Subcutaneous abdominal adipose tissue (tissue), 5 donors: ENCODE measurements around the gene GATAD2A.

Source experiments
- H3K27ac ChIP-seq: one replicate; pipeline ENCODE4 v1.7.0; 2013; ENCODE audit warnings: low read depth, mild to moderate bottlenecking, inconsistent platforms, low read length, moderate library complexity
- H3K27me3 ChIP-seq, 5 donors: one replicate each; pipeline ENCODE4 v1.7.0; 2013; ENCODE audit warnings: low read length in 5 of 5, inconsistent platforms in 1 of 5; ENCODE audit not compliant: control insufficient read depth in 5 of 5, insufficient read depth in 4 of 5
- H3K36me3 ChIP-seq, 5 donors: one replicate each; pipeline ENCODE4 v1.7.0; 2013; ENCODE audit warnings: low read length in 5 of 5; ENCODE audit not compliant: control insufficient read depth in 5 of 5, insufficient read depth in 5 of 5
- H3K4me1 ChIP-seq, 5 donors: one replicate each; pipeline ENCODE4 v1.7.0; 2013; ENCODE audit warnings: low read length in 5 of 5, mild to moderate bottlenecking in 3 of 5, moderate library complexity in 1 of 5; ENCODE audit not compliant: control insufficient read depth in 5 of 5, insufficient read depth in 5 of 5
- H3K4me3 ChIP-seq, 5 donors: one replicate each; pipeline ENCODE4 v1.7.0; 2013; ENCODE audit warnings: low read length in 5 of 5, low read depth in 1 of 5
- H3K9ac ChIP-seq, 5 donors: one replicate each; pipeline ENCODE4 v1.7.0; 2013; ENCODE audit warnings: low read length in 5 of 5, mild to moderate bottlenecking in 4 of 5, moderate library complexity in 3 of 5
- H3K9me3 ChIP-seq, 5 donors: one replicate each; pipeline ENCODE4 v1.7.0; 2013; ENCODE audit warnings: low read length in 5 of 5; ENCODE audit not compliant: control insufficient read depth in 5 of 5
- donor health status: healthy.
- donor health status: healthy.
- donor health status: healthy.
- donor health status: healthy.
- donor health status: healthy.

GATAD2A gene

GRCh38 chr19:19537075-19538048 lies 131.9 kb downstream of the GATAD2A start:
- H3K36me3 ChIP-seq: peaks cover 0 to 5% (median 3%) of the 10 kb centered on the region in 5 donors
- no peak overlapping the region for H3K27ac ChIP-seq
- peak overlapping the region in 2 of 5 donors; percentile 18 to 55 for H3K4me3 ChIP-seq
- no peak overlapping the region for H3K9ac ChIP-seq
- peaks cover 0 to 36% (median 32%) of the 10 kb centered on the region in 5 donors for H3K4me1 ChIP-seq
- peaks cover 23 to 43% (median 39%) of the 10 kb centered on the region in 5 donors for H3K27me3 ChIP-seq
- no peaks in the 10 kb centered on the region for H3K9me3 ChIP-seq

GRCh38 chr19:19538061-19538784 lies 132.7 kb downstream of the GATAD2A start, which contains the start of gene CILP2:
Gene CILP2, plus strand, starts transcription at chr19:19538265. Its CDS starts 85 bp downstream, at chr19:19538350.
- Histone ChIP-seq H3K36me3 (peaks cover 0 to 5% (median 3%) of the 10 kb centered on the region in 5 donors), H3K9me3 (no peaks in the 10 kb centered on the region), H3K9ac (no peak within 1 kb of the TSS), H3K4me1 (peaks cover 0 to 34% (median 28%) of the 10 kb centered on the region in 5 donors), H3K4me3 (peak within 1 kb of the TSS in 2 of 5 donors; percentile 22 to 55), H3K27me3 (peaks cover 23 to 51% (median 48%) of the 10 kb centered on the region in 5 donors), H3K27ac (no peak within 1 kb of the TSS)

- Histone ChIP-seq H3K9ac (no peak overlapping the region), H3K27me3 (peaks cover 23 to 55% (median 52%) of the 10 kb centered on the region in 5 donors), H3K4me3 (no peak overlapping the region), H3K27ac (no peak overlapping the region), H3K4me1 (peaks cover 0 to 34% (median 28%) of the 10 kb centered on the region in 5 donors), H3K36me3 (peaks cover 0 to 5% (median 3%) of the 10 kb centered on the region in 5 donors), H3K9me3 (no peaks in the 10 kb centered on the region)
These were observed 133.3 kb downstream of the GATAD2A start for GRCh38 chr19:19538785-19539166.

- H3K27ac ChIP-seq: no peak overlapping the region
- H3K4me3 ChIP-seq: no peak overlapping the region
- H3K9me3 ChIP-seq: no peaks in the 10 kb centered on the region
- H3K9ac ChIP-seq: no peak overlapping the region
- H3K36me3 ChIP-seq: peaks cover 0 to 5% (median 3%) of the 10 kb centered on the region in 5 donors
- peaks cover 0 to 34% (median 28%) of the 10 kb centered on the region in 5 donors for H3K4me1 ChIP-seq
- H3K27me3 ChIP-seq: peaks cover 23 to 58% (median 52%) of the 10 kb centered on the region in 5 donors
These were observed 134.2 kb downstream of the GATAD2A start for GRCh38 chr19:19539698-19540063.

- H3K9ac ChIP-seq: no peak overlapping the region
- H3K9me3 ChIP-seq: no peaks in the 10 kb centered on the region
- H3K27me3 ChIP-seq: peaks cover 23 to 58% (median 52%) of the 10 kb centered on the region in 5 donors
- H3K36me3 ChIP-seq: peaks cover 0 to 4% (median 2%) of the 10 kb centered on the region in 5 donors
- peak overlapping the region in 2 of 5 donors; percentile 14 to 37 for H3K4me3 ChIP-seq
- H3K4me1 ChIP-seq: peaks cover 0 to 34% (median 28%) of the 10 kb centered on the region in 5 donors
- no peak overlapping the region for H3K27ac ChIP-seq
These were observed 134.7 kb downstream of the GATAD2A start for GRCh38 chr19:19540064-19540714.

- H3K27ac ChIP-seq: no peak overlapping the region
These were observed 135.4 kb downstream of the GATAD2A start for GRCh38 chr19:19540715-19541515.

GRCh38 chr19:19541616-19542015 lies 136.1 kb downstream of the GATAD2A start:
- H3K4me1 ChIP-seq: peaks cover 0 to 39% (median 32%) of the 10 kb centered on the region in 5 donors
- H3K4me3 ChIP-seq: no peak overlapping the region
- H3K36me3 ChIP-seq: no peaks in the 10 kb centered on the region
- peaks cover 23 to 58% (median 52%) of the 10 kb centered on the region in 5 donors for H3K27me3 ChIP-seq
- H3K27ac ChIP-seq: no peak overlapping the region
- no peak overlapping the region for H3K9ac ChIP-seq
- H3K9me3 ChIP-seq: no peaks in the 10 kb centered on the region

More at GRCh38 chr19:19540715-19541515, 135.4 kb downstream of the GATAD2A start:
- H3K4me1 ChIP-seq: peaks cover 0 to 34% (median 28%) of the 10 kb centered on the region in 5 donors
- peak overlapping the region in 1 of 5 donors; percentile 25 for H3K9ac ChIP-seq
- H3K36me3 ChIP-seq: no peaks in the 10 kb centered on the region
- peak overlapping the region in 2 of 5 donors; percentile 23 to 30 for H3K4me3 ChIP-seq
- H3K9me3 ChIP-seq: no peaks in the 10 kb centered on the region
- H3K27me3 ChIP-seq: peaks cover 23 to 58% (median 52%) of the 10 kb centered on the region in 5 donors

- no peaks in the 10 kb centered on the region for H3K9me3 ChIP-seq
- H3K27ac ChIP-seq: no peak overlapping the region
- H3K9ac ChIP-seq: no peak overlapping the region
- H3K36me3 ChIP-seq: no peaks in the 10 kb centered on the region
- H3K4me1 ChIP-seq: peaks cover 0 to 44% (median 38%) of the 10 kb centered on the region in 5 donors
- no peak overlapping the region for H3K4me3 ChIP-seq
- peaks cover 23 to 58% (median 48%) of the 10 kb centered on the region in 5 donors for H3K27me3 ChIP-seq
These were observed 137.0 kb downstream of the GATAD2A start for GRCh38 chr19:19542507-19542906.

GRCh38 chr19:19543101-19543500 lies 137.6 kb downstream of the GATAD2A start:
- Histone ChIP-seq H3K27me3 (peaks cover 23 to 57% (median 43%) of the 10 kb centered on the region in 5 donors), H3K4me3 (no peak overlapping the region), H3K36me3 (no peaks in the 10 kb centered on the region), H3K9ac (no peak overlapping the region), H3K9me3 (no peaks in the 10 kb centered on the region), H3K4me1 (peaks cover 0 to 40% (median 32%) of the 10 kb centered on the region in 5 donors), H3K27ac (no peak overlapping the region)
